Smooth muscle cell of trachea (primary cell): Measurements from ENCODE around the gene THBS3. TPM values are rescaled to one million over a fixed set of nuclear protein-coding genes. Genes with fewer than 3 reads are reported as not detected.

ENCODE experiments used
- total RNA-seq: library from RNA; depleted of rRNA; stranded (reverse); fragments of >200 nt; gene quantifications from 2 replicates; pipeline ENCODE4 v1.2.1, GENCODE V29; 2014

The THBS3 gene
- total RNA-seq: 28.2 and 28.4 TPM in 2 replicates

GRCh38 chr1:155207806-155208540, at the start of gene THBS3:
TSS of gene THBS3 (minus strand) at chr1:155207897. CDS start at chr1:155207876, 21 bp downstream.

DNA sequence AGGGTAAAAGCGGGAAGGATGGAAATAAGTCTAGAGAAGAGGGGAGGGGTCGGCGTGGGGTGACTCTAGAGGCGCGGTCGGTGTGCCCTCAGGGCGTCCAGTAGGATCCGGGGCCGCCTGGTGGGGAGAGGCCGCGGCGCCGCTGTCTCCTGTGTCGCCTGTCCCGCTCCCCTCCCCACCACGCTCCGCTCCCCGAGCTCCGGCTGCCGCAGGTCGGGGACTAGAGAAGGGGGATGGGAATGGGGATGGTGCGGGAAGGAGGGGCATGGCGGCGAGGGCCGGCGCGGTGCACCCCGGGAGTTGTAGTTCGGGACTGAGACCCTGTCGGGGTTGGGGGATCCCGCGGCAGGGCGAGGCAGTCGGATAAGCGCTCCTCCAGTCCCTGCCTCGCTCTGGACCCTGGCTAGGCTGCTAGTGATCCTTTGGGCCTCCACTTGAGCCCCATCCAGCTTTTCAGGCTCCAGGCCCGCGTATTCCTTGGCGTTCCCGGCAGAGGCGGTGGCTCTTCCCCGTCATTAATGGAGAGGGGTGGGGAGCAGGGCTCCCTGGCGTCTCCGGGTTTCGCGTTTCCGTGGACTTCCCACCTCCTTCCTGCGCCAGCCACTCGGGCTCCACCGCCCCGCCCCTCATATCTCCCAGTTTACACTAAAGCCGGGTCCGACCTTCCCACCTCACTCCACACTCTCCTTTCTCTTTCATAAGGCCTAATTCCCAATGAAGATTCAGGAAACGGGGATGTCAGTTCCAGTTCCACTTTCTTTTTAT, 47.7 kb upstream of the THBS3 start, which contains the start of gene ENTREP3:
Gene ENTREP3, minus strand, starts transcription at position 241 of the 765 bp plus-strand sequence. CDS start 606 bp downstream, outside the sequence.

GRCh38 chr1:155208541-155209311, 1.0 kb upstream of the THBS3 start, which contains the start of gene MTX1:
TSS of gene MTX1 (plus strand) at chr1:155208695. CDS start at chr1:155208805, 110 bp downstream.

GRCh38 chr1:155173478-155174323, 34.0 kb downstream of the THBS3 start, which contains the start of gene TRIM46:
TSS of gene TRIM46 (plus strand) at chr1:155173849. CDS start at chr1:155173967, 118 bp downstream.

GRCh38 chr1:155172732-155173477, 34.8 kb downstream of the THBS3 start, which contains the start of gene KRTCAP2:
TSS of gene KRTCAP2 (minus strand) at chr1:155173304. CDS start at chr1:155173224, 80 bp downstream.

Other genes with a start within 250 kb of the THBS3 start
- gene PYGO2, start 246.1 kb downstream of the THBS3 start, total RNA-seq: 12.4 and 16.9 TPM in 2 replicates
- 189 and 432 TPM in 2 replicates for gene SHC1, start 237.2 kb downstream of the THBS3 start, total RNA-seq
- gene CKS1B, start 233.2 kb downstream of the THBS3 start, total RNA-seq: 24.6 and 131 TPM in 2 replicates
- 15.9 and 24.8 TPM in 2 replicates for gene FLAD1, start 224.6 kb downstream of the THBS3 start, total RNA-seq
- gene LENEP, start 214.3 kb downstream of the THBS3 start, total RNA-seq: not detected in 2 replicates
- 11.1 and 22.0 TPM in 2 replicates for gene ZBTB7B, start 205.1 kb downstream of the THBS3 start, total RNA-seq
- gene DCST2, start 174.1 kb downstream of the THBS3 start, total RNA-seq: under 0.01 TPM in 1 of 2 replicates, not detected in the other
- not detected in 2 replicates for gene DCST1, start 174.1 kb downstream of the THBS3 start, total RNA-seq
- 61.1 and 134 TPM in 2 replicates for gene ADAM15, start 156.6 kb downstream of the THBS3 start, total RNA-seq
- 2.5 and 4.3 TPM in 2 replicates for gene EFNA4, start 144.2 kb downstream of the THBS3 start, total RNA-seq
- gene EFNA3, start 129.1 kb downstream of the THBS3 start, total RNA-seq: 0.29 and 1.3 TPM in 2 replicates
- 0.17 and 0.44 TPM in 2 replicates for gene EFNA1, start 80.0 kb downstream of the THBS3 start, total RNA-seq
- gene SLC50A1, start 72.0 kb downstream of the THBS3 start, total RNA-seq: 17.6 and 25.6 TPM in 2 replicates
- 24.6 and 27.6 TPM in 2 replicates for gene DPM3, start 67.4 kb downstream of the THBS3 start, total RNA-seq
- gene KRTCAP2, start 34.6 kb downstream of the THBS3 start, total RNA-seq: 97.2 and 125 TPM in 2 replicates
- gene TRIM46, start 34.0 kb downstream of the THBS3 start, total RNA-seq: 6.0 and 7.1 TPM in 2 replicates
- gene MTX1, start 798 bp upstream of the THBS3 start, total RNA-seq: 44.3 and 56.6 TPM in 2 replicates
- gene ENTREP3, start 47.6 kb upstream of the THBS3 start, total RNA-seq: 11.1 and 13.4 TPM in 2 replicates
- gene SCAMP3, start 54.5 kb upstream of the THBS3 start, total RNA-seq: 37.7 and 53.1 TPM in 2 replicates
- 30.4 and 38.4 TPM in 2 replicates for gene CLK2, start 65.6 kb upstream of the THBS3 start, total RNA-seq
- gene HCN3, start 69.6 kb upstream of the THBS3 start, total RNA-seq: 0.87 and 0.99 TPM in 2 replicates
- under 0.01 TPM in 1 of 2 replicates, not detected in the other for gene PKLR, start 93.5 kb upstream of the THBS3 start, total RNA-seq
- 136 and 347 TPM in 2 replicates for gene FDPS, start 101.0 kb upstream of the THBS3 start, total RNA-seq
- 15.7 and 20.2 TPM in 2 replicates for gene RUSC1, start 113.0 kb upstream of the THBS3 start, total RNA-seq